Breast epithelium (tissue), 4 donors: ENCODE measurements around the gene GPS2. TPM values are rescaled to one million over a fixed set of nuclear protein-coding genes. Genes with fewer than 3 reads are reported as not detected.
A peak's percentile ranks its signal among the peaks of the same experiment; 100 is the strongest.

ENCODE experiments used
- DNase-seq, 2 donors: peaks; one replicate each; pipeline ENCODE4 v3.0.0-alpha.2; 2019; ENCODE audit warnings: low spot score in 2 of 2
- H3K27ac ChIP-seq, 2 donors: fragments of 200-600 bp; sonication (generic) in 1 of 2; one replicate each; pipeline ENCODE4 v1.5.1; 2016 to 2019; ENCODE audit warnings: mild to moderate bottlenecking in 1 of 2
- H3K27me3 ChIP-seq, 2 donors: fragments of 200-600 bp; sonication (generic) in 1 of 2; one replicate each; pipeline versions ENCODE4 v1.5.1 to v1.6.0; 2017 to 2019; ENCODE audit warnings: control low read depth in 1 of 2, mild to moderate bottlenecking in 1 of 2
- H3K36me3 ChIP-seq: fragments of 200-600 bp; one replicate; pipeline ENCODE4 v1.5.1; 2019
- H3K4me1 ChIP-seq, 2 donors: fragments of 200-600 bp; sonication (generic); one replicate each; pipeline ENCODE4 v1.5.1; 2016 to 2019; ENCODE audit warnings: control low read depth in 1 of 2
- H3K4me3 ChIP-seq, 3 donors: fragments of 200-600 bp; sonication (generic); 1 replicate in 2 of 3; 2 replicates in 1 of 3; pipeline ENCODE4 v1.5.1; 2016 to 2019; ENCODE audit warnings: mild to moderate bottlenecking in 3 of 3, moderate library complexity in 2 of 3
- H3K9me3 ChIP-seq, 2 donors: fragments of 200-600 bp; sonication (generic) in 1 of 2; one replicate each; pipeline ENCODE4 v1.5.1; 2016 to 2019; ENCODE audit warnings: control low read depth in 1 of 2
- CTCF ChIP-seq, 3 donors: fragments of 450-650 bp; IDR thresholded peaks; one replicate each; pipeline ENCODE4 v1.5.1; 2016 to 2017; ENCODE audit warnings: antibody characterized with exemption in 3 of 3, mild to moderate bottlenecking in 3 of 3, moderate library complexity in 3 of 3
- POLR2A ChIP-seq: fragments of 450-650 bp; IDR thresholded peaks from one replicate; pipeline ENCODE4 v1.6.1; 2016; ENCODE audit warnings: antibody characterized with exemption, mild to moderate bottlenecking, moderate library complexity
- POLR2AphosphoS5 ChIP-seq, 3 donors: sonication (generic); formaldehyde crosslinking; IDR thresholded peaks; one replicate each; pipeline ENCODE4 v1.6.1; 2017; ENCODE audit warnings: antibody characterized with exemption in 3 of 3
- intact Hi-C: fragments of 100-400 bp; cut with DNase I; formaldehyde crosslinking; loops from one replicate; pipeline ENCODE4 v1.15.1; 2023; ENCODE audit warnings: low total_unique reads
- total RNA-seq, 3 donors: library from RNA; depleted of rRNA; stranded (reverse); fragments of >200 nt; gene quantifications; one replicate each; pipeline ENCODE4 v1.1.0, GENCODE V29; 2016

The GPS2 gene
- total RNA-seq, 3 donors from 2014 or later: 77.3 to 109 (median 84.2) TPM

GRCh38 chr17:7282752-7283321, 32.3 kb downstream of the GPS2 start:
- peak overlapping the region in 2 of 3 donors; percentile 42 to 67 for H3K4me3 ChIP-seq
- H3K4me1 ChIP-seq: peaks cover 5 to 11% of the 10 kb centered on the region in 2 donors
- no peak for DNase-seq
- TF ChIP-seq POLR2AphosphoS5 (IDR thresholded peaks at IDR 0.05): no peak
- TF ChIP-seq POLR2A: no peak
- no peak for TF ChIP-seq CTCF (IDR thresholded peaks at IDR 0.05)
- no peaks in the 10 kb centered on the region for H3K9me3 ChIP-seq
- no peaks in the 10 kb centered on the region for H3K36me3 ChIP-seq
- intact Hi-C loops: no loop called here
- H3K27ac ChIP-seq: no peak overlapping the region
- no peaks in the 10 kb centered on the region for H3K27me3 ChIP-seq

- no peaks in the 10 kb centered on the region for H3K27me3 ChIP-seq
- H3K4me3 ChIP-seq: peak overlapping the region; percentile 42 to 67 (median 52)
- TF ChIP-seq CTCF (IDR thresholded peaks at IDR 0.05) (no peak), POLR2AphosphoS5 (IDR thresholded peaks at IDR 0.05) (peak in 1 of 3 donors; percentile 13)
- H3K9me3 ChIP-seq: no peaks in the 10 kb centered on the region
- H3K36me3 ChIP-seq: no peaks in the 10 kb centered on the region
- peaks cover 5 to 11% of the 10 kb centered on the region in 2 donors for H3K4me1 ChIP-seq
- H3K27ac ChIP-seq: peak overlapping the region; percentile 39 to 80
- intact Hi-C loops: loop anchor here (2.0 kb wide), 2 partner anchors 13 to 79 kb away; partner anchors contain the start of gene YBX2
- no peak for DNase-seq
Measured at GRCh38 chr17:7281953-7282751, 33.0 kb downstream of the GPS2 start.

GRCh38 chr17:7281074-7281952, 33.8 kb downstream of the GPS2 start, which contains the start of gene SLC2A4:
TSS of gene SLC2A4 (plus strand) at chr17:7281718. CDS start at chr17:7281935, 217 bp downstream.
- intact Hi-C loops: loop anchor here (2.0 kb wide), 2 partner anchors 13 to 79 kb away; partner anchors contain the start of gene YBX2
- Histone ChIP-seq H3K27me3 (no peaks in the 10 kb centered on the region), H3K36me3 (no peaks in the 10 kb centered on the region), H3K4me3 (peak within 1 kb of the TSS; percentile 42 to 67 (median 52)), H3K27ac (peak within 1 kb of the TSS; percentile 80 to 88), H3K4me1 (peaks cover 5 to 11% of the 10 kb centered on the region in 2 donors), H3K9me3 (no peaks in the 10 kb centered on the region)
- DNase-seq: peak; percentile 91 to 93
- TF ChIP-seq POLR2AphosphoS5 (IDR thresholded peaks at IDR 0.05) (no peak), POLR2A (no peak), CTCF (IDR thresholded peaks at IDR 0.05) (no peak)

GRCh38 chr17:7280519-7281073, 34.6 kb downstream of the GPS2 start:
- TF ChIP-seq POLR2A (no peak), POLR2AphosphoS5 (IDR thresholded peaks at IDR 0.05) (peak in 2 of 3 donors; percentile 14 to 42), CTCF (IDR thresholded peaks at IDR 0.05) (peak; percentile 94 to 97 (median 97))
- Histone ChIP-seq H3K9me3 (no peaks in the 10 kb centered on the region), H3K4me3 (peak overlapping the region; percentile 42 to 67 (median 52)), H3K27ac (peak overlapping the region; percentile 80 to 88), H3K4me1 (peaks cover 5 to 11% of the 10 kb centered on the region in 2 donors), H3K36me3 (no peaks in the 10 kb centered on the region), H3K27me3 (no peaks in the 10 kb centered on the region)
- intact Hi-C loops: loop anchor here (2.0 kb wide), 2 partner anchors 14 to 78 kb away; partner anchors contain the start of gene YBX2
- DNase-seq: peak; percentile 73 to 82
